GM12878 (cell line): ENCODE measurements around the gene SLC3A2. TPM values are rescaled to one million over a fixed set of nuclear protein-coding genes. Genes with fewer than 3 reads are reported as not detected.
A peak's percentile ranks its signal among the peaks of the same experiment; 100 is the strongest.

ENCODE experiments used
- BMI1 ChIP-seq: fragments of 450-650 bp; IDR thresholded peaks from 2 replicates; pipeline ENCODE4 v1.6.1; 2016; ENCODE audit warnings: mild to moderate bottlenecking, moderate library complexity, borderline replicate concordance
- BRCA1 ChIP-seq: IDR thresholded peaks from 2 replicates; pipeline ENCODE4 v1.6.1; 2011; ENCODE audit warnings: low read depth, low read length, improper control_type of control experiment
- CBFB ChIP-seq: IDR thresholded peaks from 2 replicates; pipeline ENCODE4 v1.6.1; 2016; ENCODE audit warnings: antibody characterized with exemption, low read depth
- CEBPZ ChIP-seq: fragments of 150-350 bp; IDR thresholded peaks from 2 replicates; pipeline ENCODE4 v1.6.1; 2016; ENCODE audit warnings: low read depth, low read length
- CREM ChIP-seq: IDR thresholded peaks from 2 replicates; pipeline ENCODE4 v1.6.1; 2014; ENCODE audit warnings: antibody characterized with exemption, low read depth
- EGR1 ChIP-seq, 2 experiments: IDR thresholded peaks; 1 replicate in 1 of 2; 2 replicates in 1 of 2; pipeline ENCODE4 v1.6.1; 2011 to 2012; ENCODE audit warnings: low read depth in 2 of 2, low read length in 2 of 2, borderline replicate concordance in 1 of 2, mild to moderate bottlenecking in 1 of 2, moderate library complexity in 1 of 2
- EP300 ChIP-seq, 2 experiments: fragments of 150-350 bp in 1 of 2; IDR thresholded peaks; 2 replicates each; pipeline ENCODE4 v1.6.1; 2011 to 2012; ENCODE audit warnings: low read depth in 2 of 2, low read length in 2 of 2, borderline replicate concordance in 1 of 2, improper control_type of control experiment in 1 of 2, inconsistent platforms in 1 of 2; ENCODE audit not compliant: control insufficient read depth in 1 of 2
- ETV6 ChIP-seq, 2 experiments: fragments of 450-650 bp in 1 of 2; IDR thresholded peaks in 1 of 2; conservative IDR thresholded peaks in 1 of 2; 2 replicates each; pipeline ENCODE4 v1.6.1; 2014; ENCODE audit warnings: antibody characterized with exemption in 1 of 2, borderline replicate concordance in 1 of 2, low read depth in 1 of 2, mild to moderate bottlenecking in 1 of 2, moderate library complexity in 1 of 2
- FOS ChIP-seq: IDR thresholded peaks from 3 replicates; pipeline ENCODE4 v1.6.1; 2011; ENCODE audit warnings: borderline replicate concordance; ENCODE audit not compliant: insufficient read length; ENCODE audit errors: extremely low read depth
- LARP7 ChIP-seq: fragments of 450-650 bp; IDR thresholded peaks from 2 replicates; pipeline ENCODE4 v1.6.1; 2017; ENCODE audit warnings: mild to moderate bottlenecking
- NKRF ChIP-seq: fragments of 450-650 bp; conservative IDR thresholded peaks from 2 replicates; pipeline ENCODE4 v1.6.1; 2017; ENCODE audit warnings: mild to moderate bottlenecking, moderate library complexity
- POLR2AphosphoS5 ChIP-seq: IDR thresholded peaks from 2 replicates; pipeline ENCODE4 v1.6.1; 2011; ENCODE audit warnings: mild to moderate bottlenecking, low read length, inconsistent platforms
- SIN3A ChIP-seq: IDR thresholded peaks from 2 replicates; pipeline ENCODE4 v1.6.1; 2012; ENCODE audit warnings: low read depth, low read length, improper control_type of control experiment
- SUPT20H ChIP-seq: IDR thresholded peaks from 2 replicates; pipeline ENCODE4 v1.6.1; 2011; ENCODE audit warnings: low read depth, mild to moderate bottlenecking, low read length, moderate library complexity, borderline replicate concordance; ENCODE audit not compliant: control insufficient read depth
- USF2 ChIP-seq: IDR thresholded peaks from 2 replicates; pipeline ENCODE4 v1.6.1; 2011; ENCODE audit warnings: low read depth, low read length, improper control_type of control experiment, borderline replicate concordance
- ZBTB11 ChIP-seq: fragments of 450-650 bp; formaldehyde crosslinking; IDR thresholded peaks from 2 replicates; pipeline ENCODE4 v1.5.0; 2022; ENCODE audit warnings: mild to moderate bottlenecking, missing genetic modification characterization
- ZNF207 ChIP-seq: fragments of 450-650 bp; IDR thresholded peaks from 2 replicates; pipeline ENCODE4 v1.6.1; 2014; ENCODE audit warnings: antibody characterized with exemption, mild to moderate bottlenecking, borderline replicate concordance
- ZNF24 ChIP-seq: fragments of 450-650 bp; IDR thresholded peaks from 2 replicates; pipeline ENCODE4 v1.6.1; 2017; ENCODE audit warnings: antibody characterized with exemption, mild to moderate bottlenecking
- ZNF274 ChIP-seq: IDR thresholded peaks from one replicate; pipeline ENCODE4 v1.8.0; 2011; ENCODE audit not compliant: insufficient read length, insufficient read depth
- polyA plus RNA-seq, 11 experiments: library from polyadenylated mRNA; depleted of rRNA in 4 of 11; unstranded in 6 of 11; stranded (reverse) in 5 of 11; fragments of >200 nt; fragmentation: Nextera tagmentation in 4 of 11; fragmentation: Illumina TruSeq in 1 of 11; extraction: Ambion mirVana in 4 of 11; extraction: Trizol in 1 of 11; gene quantifications; 1 replicate in 1 of 11; 2 replicates in 10 of 11; pipeline versions ENCODE4 v1.2.1 to v1.2.3, GENCODE V29; 2011 to 2016; ENCODE audit warnings: inconsistent platforms in 2 of 11, missing spikeins in 2 of 11, low read depth in 1 of 11
- total RNA-seq, 4 experiments: library from RNA; depleted of rRNA in 3 of 4; stranded (reverse); fragments of >200 nt in 3 of 4; fragmentation: Illumina TruSeq in 1 of 4; extraction: Trizol in 1 of 4; gene quantifications; 2 replicates each; pipeline versions ENCODE4 v1.2.1 to v1.2.3, GENCODE V29; 2013 to 2021

Gene SLC3A2
- total and polyA plus RNA-seq, 10 of the 15 experiments (the other 5 are each of a cell fraction or from before 2014, with no cell fraction given) = 6.9 to 158 (median 106) TPM

GRCh38 chr11:62850911-62851806 is 29.5 kb upstream of the SLC3A2 start (continued):
- TF ChIP-seq ZBTB11 (no peak), EGR1 (IDR thresholded peaks at IDR 0.05; ENCODE audit: borderline replicate concordance in 1 of 2, low read depth in 2 of 2, low read length in 2 of 2) (no peak), ZNF207 (no peak), NKRF (no peak), ZNF24 (no peak), BRCA1 (no peak), POLR2AphosphoS5 (peak; percentile 66), BMI1 (no peak), SUPT20H (no peak), SIN3A (no peak), ZNF274 (no peak), LARP7 (no peak), ETV6 (conservative IDR thresholded peaks at IDR 0.05 in 1 of 2, IDR thresholded peaks at IDR 0.05 in 1 of 2; ENCODE audit: borderline replicate concordance in 1 of 2, low read depth in 1 of 2) (no peak), CBFB (no peak), USF2 (no peak), FOS (no peak), CREM (0 out of 2 replicates have a peak, but pooled peaks have one; percentile 13), CEBPZ (no peak), EP300 (IDR thresholded peaks at IDR 0.05; ENCODE audit: borderline replicate concordance in 1 of 2, control insufficient read depth in 1 of 2, low read depth in 2 of 2, low read length in 2 of 2) (no peak)
